Tibial artery (tissue), 4 donors: Measurements from ENCODE around the gene DNTT.

Experiments
- DNase-seq, 2 donors: peaks; one replicate each; pipeline ENCODE4 v3.0.0-alpha.2; 2019
- H3K27ac ChIP-seq, 2 donors: fragments of 200-600 bp; sonication (generic) in 1 of 2; 1 replicate in 1 of 2; 2 replicates in 1 of 2; pipeline ENCODE4 v1.5.1; 2018 to 2019; ENCODE audit warnings: mild to moderate bottlenecking in 1 of 2
- H3K27me3 ChIP-seq, 2 donors: fragments of 200-600 bp; sonication (generic) in 1 of 2; one replicate each; pipeline versions ENCODE4 v1.5.1 to v1.6.0; 2016 to 2019
- H3K36me3 ChIP-seq, 3 donors: fragments of 200-600 bp; sonication (generic) in 2 of 3; one replicate each; pipeline ENCODE4 v1.5.1; 2016 to 2019; ENCODE audit warnings: mild to moderate bottlenecking in 2 of 3
- H3K4me1 ChIP-seq, 4 donors: fragments of 200-600 bp; sonication (generic) in 2 of 4; 1 replicate in 3 of 4; 2 replicates in 1 of 4; pipeline ENCODE4 v1.5.1; 2016 to 2019
- H3K4me3 ChIP-seq, 2 donors: fragments of 200-600 bp; sonication (generic) in 1 of 2; 1 replicate in 1 of 2; 2 replicates in 1 of 2; pipeline ENCODE4 v1.5.1; 2018 to 2019; ENCODE audit warnings: mild to moderate bottlenecking in 2 of 2
- H3K9me3 ChIP-seq, 3 donors: fragments of 200-600 bp; sonication (generic) in 1 of 3; one replicate each; pipeline ENCODE4 v1.5.1; 2016 to 2019
- intact Hi-C: fragments of 100-400 bp; cut with DNase I; formaldehyde crosslinking; loops from one replicate; pipeline ENCODE4 v1.15.0; 2023; ENCODE audit warnings: low total_unique reads
- TF ChIP-seq, protein P1 (sequence below), 2 experiments: fragments of 200-600 bp in 1 of 2; fragments of 450-650 bp in 1 of 2; IDR thresholded peaks; one replicate each; pipeline ENCODE4 v1.5.1; 2017 to 2019; ENCODE audit warnings: antibody characterized with exemption in 2 of 2, mild to moderate bottlenecking in 1 of 2, moderate library complexity in 1 of 2

DNTT gene

DNA sequence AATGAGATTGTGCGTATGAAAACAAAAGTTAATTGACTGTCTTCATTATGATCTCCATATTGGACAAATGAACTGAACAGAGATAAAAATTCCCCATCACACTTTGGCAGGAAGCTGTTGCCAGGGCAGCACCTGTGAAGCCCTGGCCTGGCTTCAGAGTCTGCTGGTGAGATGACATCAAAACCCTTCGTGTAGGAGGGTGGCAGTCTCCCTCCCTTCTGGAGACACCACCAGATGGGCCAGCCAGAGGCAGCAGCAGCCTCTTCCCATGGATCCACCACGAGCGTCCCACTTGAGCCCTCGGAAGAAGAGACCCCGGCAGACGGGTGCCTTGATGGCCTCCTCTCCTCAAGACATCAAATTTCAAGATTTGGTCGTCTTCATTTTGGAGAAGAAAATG is at the start of gene DNTT:
TSS of gene DNTT (plus strand) at position 205 of the 400 bp plus-strand sequence. CDS start at position 269, 64 bp downstream.
- Histone ChIP-seq H3K4me1 (peaks cover 0 to 6% (median 0%) of the 10 kb centered on the region in 4 donors), H3K9me3 (no peaks in the 10 kb centered on the region), H3K4me3 (no peak within 1 kb of the TSS), H3K27me3 (peaks cover 0 to 23% of the 10 kb centered on the region in 2 donors), H3K36me3 (no peaks in the 10 kb centered on the region), H3K27ac (no peak within 1 kb of the TSS)
- intact Hi-C loops: no loop called here
- DNase-seq: no peak
- TF ChIP-seq, protein P1, sequence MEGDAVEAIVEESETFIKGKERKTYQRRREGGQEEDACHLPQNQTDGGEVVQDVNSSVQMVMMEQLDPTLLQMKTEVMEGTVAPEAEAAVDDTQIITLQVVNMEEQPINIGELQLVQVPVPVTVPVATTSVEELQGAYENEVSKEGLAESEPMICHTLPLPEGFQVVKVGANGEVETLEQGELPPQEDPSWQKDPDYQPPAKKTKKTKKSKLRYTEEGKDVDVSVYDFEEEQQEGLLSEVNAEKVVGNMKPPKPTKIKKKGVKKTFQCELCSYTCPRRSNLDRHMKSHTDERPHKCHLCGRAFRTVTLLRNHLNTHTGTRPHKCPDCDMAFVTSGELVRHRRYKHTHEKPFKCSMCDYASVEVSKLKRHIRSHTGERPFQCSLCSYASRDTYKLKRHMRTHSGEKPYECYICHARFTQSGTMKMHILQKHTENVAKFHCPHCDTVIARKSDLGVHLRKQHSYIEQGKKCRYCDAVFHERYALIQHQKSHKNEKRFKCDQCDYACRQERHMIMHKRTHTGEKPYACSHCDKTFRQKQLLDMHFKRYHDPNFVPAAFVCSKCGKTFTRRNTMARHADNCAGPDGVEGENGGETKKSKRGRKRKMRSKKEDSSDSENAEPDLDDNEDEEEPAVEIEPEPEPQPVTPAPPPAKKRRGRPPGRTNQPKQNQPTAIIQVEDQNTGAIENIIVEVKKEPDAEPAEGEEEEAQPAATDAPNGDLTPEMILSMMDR (IDR thresholded peaks at IDR 0.05): no peak

- no peak for DNase-seq
- Histone ChIP-seq H3K9me3 (no peaks in the 10 kb centered on the region), H3K4me3 (no peak overlapping the region), H3K36me3 (no peaks in the 10 kb centered on the region), H3K27me3 (no peaks in the 10 kb centered on the region), H3K4me1 (peaks cover 0 to 35% (median 7%) of the 10 kb centered on the region in 4 donors), H3K27ac (no peak overlapping the region)
- TF ChIP-seq, protein P1 (IDR thresholded peaks at IDR 0.05): no peak
- intact Hi-C loops: no loop called here
Observed at GRCh38 chr10:96254976-96255375, 49.3 kb upstream of the DNTT start.

GRCh38 chr10:96255549-96256333 is 48.5 kb upstream of the DNTT start:
- Histone ChIP-seq H3K4me1 (peaks cover 0 to 35% (median 7%) of the 10 kb centered on the region in 4 donors), H3K27ac (no peak overlapping the region), H3K9me3 (no peaks in the 10 kb centered on the region), H3K4me3 (no peak overlapping the region), H3K36me3 (no peaks in the 10 kb centered on the region), H3K27me3 (no peaks in the 10 kb centered on the region)
- TF ChIP-seq, protein P1 (IDR thresholded peaks at IDR 0.05): no peak
- no peak for DNase-seq
- intact Hi-C loops: no loop called here

- no peaks in the 10 kb centered on the region for H3K9me3 ChIP-seq
- H3K27me3 ChIP-seq: no peaks in the 10 kb centered on the region
- H3K27ac ChIP-seq: peak overlapping the region in 1 of 2 donors; percentile 28
- TF ChIP-seq, protein P1 (IDR thresholded peaks at IDR 0.05): no peak
- peaks cover 0 to 35% (median 7%) of the 10 kb centered on the region in 4 donors for H3K4me1 ChIP-seq
- no peak overlapping the region for H3K4me3 ChIP-seq
- H3K36me3 ChIP-seq: no peaks in the 10 kb centered on the region
- intact Hi-C loops: no loop called here
- DNase-seq: peak; percentile 46 to 69
Observed at GRCh38 chr10:96257944-96258343, 46.3 kb upstream of the DNTT start.

DNA sequence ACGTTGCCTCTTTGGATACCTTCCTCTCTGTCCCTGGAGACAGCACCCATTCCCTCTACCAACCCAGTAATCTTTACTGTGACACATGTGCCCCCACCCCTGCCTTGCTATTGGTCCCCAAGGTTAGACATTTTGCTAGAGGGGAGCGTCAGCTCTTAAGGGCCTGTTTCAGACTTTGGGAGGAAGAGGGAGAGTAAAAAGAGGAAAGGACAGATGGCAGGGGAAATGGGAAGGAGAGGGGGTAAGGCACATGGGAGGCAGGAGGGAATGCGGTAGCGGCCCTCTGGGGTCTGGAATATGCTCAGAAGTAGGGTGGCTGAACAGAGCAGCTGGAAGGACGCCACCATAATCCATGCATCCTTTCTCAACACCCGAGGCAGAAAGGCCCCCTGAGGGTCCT is 45.1 kb upstream of the DNTT start:
- Histone ChIP-seq H3K4me1 (peaks cover 0 to 35% (median 7%) of the 10 kb centered on the region in 4 donors), H3K27ac (no peak overlapping the region), H3K9me3 (no peaks in the 10 kb centered on the region), H3K27me3 (no peaks in the 10 kb centered on the region), H3K4me3 (no peak overlapping the region), H3K36me3 (no peaks in the 10 kb centered on the region)
- no peak for DNase-seq
- TF ChIP-seq, protein P1 (IDR thresholded peaks at IDR 0.05): no peak
- intact Hi-C loops: no loop called here
